WTC11 (cell line): Measurements from ENCODE around the gene SLC10A2. TPM values are rescaled to one million over a fixed set of nuclear protein-coding genes. Genes with fewer than 3 reads are reported as not detected.

Experiments
- ATAC-seq: fragments of 200-7000 bp; cut with Tn5 transposase; 2 replicates; pipeline ENCODE4 v1.10.0; 2021; ENCODE audit warnings: mild to moderate bottlenecking, moderate library complexity
- CTCF ChIA-PET: fragments of 300-600 bp; sonication (Branson Sonifier 250); formaldehyde crosslinking; loops from one replicate; lab custom pipeline; 2021; ENCODE audit warnings: antibody characterized with exemption; lab: Charles Lee
- POLR2A ChIA-PET: fragments of 350-600 bp; sonication (Branson Sonifier 250); formaldehyde crosslinking; loops from one replicate; lab custom pipeline; 2021; ENCODE audit warnings: antibody characterized with exemption; lab: Charles Lee
- DNase-seq: peaks from one replicate; pipeline ENCODE4 v3.0.0; 2021; ENCODE audit warnings: low spot score
- H3K27ac Mint-ChIP-seq: 2 replicates; pipeline ENCODE4 v1.8.0; 2021; ENCODE audit warnings: mixed read lengths
- H3K27me3 Mint-ChIP-seq: 2 replicates; pipeline ENCODE4 v1.8.0; 2021; ENCODE audit warnings: low read depth, mild to moderate bottlenecking, moderate library complexity, mixed read lengths
- H3K36me3 Mint-ChIP-seq: 2 replicates; pipeline ENCODE4 v1.8.0; 2021; ENCODE audit warnings: mixed read lengths
- H3K4me1 Mint-ChIP-seq: 2 replicates; pipeline ENCODE4 v1.8.0; 2022; ENCODE audit warnings: mixed read lengths
- H3K4me3 Mint-ChIP-seq: 2 replicates; pipeline ENCODE4 v1.8.0; 2021; ENCODE audit warnings: mild to moderate bottlenecking, moderate library complexity, mixed read lengths
- H3K9me3 Mint-ChIP-seq: 2 replicates; pipeline ENCODE4 v1.8.0; 2021; ENCODE audit warnings: mixed read lengths
- E2F4 ChIP-seq: sonication (generic); formaldehyde crosslinking; IDR thresholded peaks from 2 replicates; pipeline ENCODE4 v1.8.1; 2022; ENCODE audit warnings: low read depth, mild to moderate bottlenecking, moderate library complexity, missing genetic modification reagents, borderline replicate concordance
- JAZF1 ChIP-seq: fragments of 250-450 bp; sonication (Bioruptor Pico); IDR thresholded peaks from 2 replicates; pipeline ENCODE4 v1.9.0; 2021; ENCODE audit warnings: moderate library complexity, mild to moderate bottlenecking, inconsistent platforms
- KAT7 ChIP-seq: sonication (generic); formaldehyde crosslinking; IDR thresholded peaks from 2 replicates; pipeline ENCODE4 v1.8.1; 2023; ENCODE audit warnings: missing genetic modification reagents, mild to moderate bottlenecking, borderline replicate concordance
- MYBL2 ChIP-seq: sonication (generic); formaldehyde crosslinking; IDR thresholded peaks from 2 replicates; pipeline ENCODE4 v1.8.1; 2023; ENCODE audit warnings: mild to moderate bottlenecking, moderate library complexity, missing genetic modification reagents
- RELA ChIP-seq: sonication (generic); formaldehyde crosslinking; IDR thresholded peaks from 2 replicates; pipeline ENCODE4 v1.8.1; 2022; ENCODE audit warnings: missing genetic modification reagents, mild to moderate bottlenecking, borderline replicate concordance
- SMAD3 ChIP-seq: sonication (generic); formaldehyde crosslinking; IDR thresholded peaks from 2 replicates; pipeline ENCODE4 v1.8.0; 2022; ENCODE audit warnings: missing genetic modification reagents, mild to moderate bottlenecking, borderline replicate concordance
- SP1 ChIP-seq: sonication (generic); formaldehyde crosslinking; conservative IDR thresholded peaks from 2 replicates; pipeline ENCODE4 v1.8.1; 2022; ENCODE audit warnings: missing genetic modification reagents
- TEAD1 ChIP-seq: sonication (generic); formaldehyde crosslinking; IDR thresholded peaks from 2 replicates; pipeline ENCODE4 v1.8.0; 2022; ENCODE audit warnings: mild to moderate bottlenecking, missing genetic modification reagents
- TEAD4 ChIP-seq: sonication (generic); formaldehyde crosslinking; IDR thresholded peaks from 2 replicates; pipeline ENCODE4 v1.8.0; 2022; ENCODE audit warnings: mild to moderate bottlenecking, missing genetic modification reagents
- TP53 ChIP-seq: sonication (generic); formaldehyde crosslinking; IDR thresholded peaks from 2 replicates; pipeline ENCODE4 v1.8.1; 2023; ENCODE audit warnings: mild to moderate bottlenecking, missing genetic modification reagents
- ZNF138 ChIP-seq: sonication (generic); formaldehyde crosslinking; conservative IDR thresholded peaks from 2 replicates; pipeline ENCODE4 v1.8.1; 2022; ENCODE audit warnings: mild to moderate bottlenecking, moderate library complexity, missing genetic modification reagents
- ZNF219 ChIP-seq: sonication (generic); formaldehyde crosslinking; IDR thresholded peaks from 2 replicates; pipeline ENCODE4 v1.8.0; 2023; ENCODE audit warnings: missing genetic modification reagents, mild to moderate bottlenecking, borderline replicate concordance
- ZNF263 ChIP-seq: sonication (generic); formaldehyde crosslinking; IDR thresholded peaks from 2 replicates; pipeline ENCODE4 v1.8.1; 2022; ENCODE audit warnings: low read depth, mild to moderate bottlenecking, moderate library complexity, missing genetic modification reagents
- ZNF671 ChIP-seq: fragments of 250-450 bp; sonication (Bioruptor Pico); IDR thresholded peaks from 2 replicates; pipeline ENCODE4 v1.8.0; 2021; ENCODE audit warnings: mild to moderate bottlenecking
- total RNA-seq: library from RNA; stranded (reverse); gene quantifications from 3 replicates; pipeline ENCODE4 v1.2.3, GENCODE V29; 2021
- TF ChIP-seq, protein P1 (sequence below): sonication (generic); formaldehyde crosslinking; IDR thresholded peaks from 2 replicates; pipeline ENCODE4 v1.8.1; 2023; ENCODE audit warnings: mild to moderate bottlenecking, missing genetic modification reagents, moderate library complexity
- TF ChIP-seq, protein P2 (sequence below): sonication (generic); formaldehyde crosslinking; IDR thresholded peaks from 2 replicates; pipeline ENCODE4 v1.8.0; 2023; ENCODE audit warnings: missing genetic modification reagents, mild to moderate bottlenecking, borderline replicate concordance
- TF ChIP-seq, protein P3 (sequence below): sonication (generic); formaldehyde crosslinking; IDR thresholded peaks from 2 replicates; pipeline ENCODE4 v1.8.1; 2023; ENCODE audit warnings: mild to moderate bottlenecking, missing genetic modification reagents
- TF ChIP-seq, protein P4 (sequence below): fragments of 250-450 bp; sonication (Bioruptor Pico); IDR thresholded peaks from 2 replicates; pipeline ENCODE4 v1.9.0; 2021; ENCODE audit warnings: moderate library complexity, mild to moderate bottlenecking, inconsistent platforms, borderline replicate concordance

The SLC10A2 gene
- total RNA-seq, 1 experiment from 2014 or later: not detected

DNA sequence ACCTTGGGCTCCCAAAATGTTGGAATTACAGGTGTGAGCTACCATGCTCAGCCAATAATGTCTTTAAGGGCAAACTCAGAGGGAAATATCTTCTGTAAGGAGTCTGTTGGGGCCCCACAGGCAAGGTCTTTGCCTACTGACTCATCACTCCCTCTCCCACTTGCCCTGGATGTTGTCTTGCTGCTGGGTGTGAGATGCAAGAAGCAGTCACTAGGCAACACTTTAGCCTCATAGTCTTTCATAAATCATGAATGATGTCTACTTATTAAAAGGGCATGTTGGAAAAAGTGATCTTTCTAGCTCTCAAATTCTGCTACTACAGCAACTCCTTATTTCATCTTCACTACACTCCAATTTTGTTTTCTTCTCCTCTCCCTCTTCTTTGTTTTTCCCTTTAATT lies 34.6 kb upstream of the SLC10A2 start:
- H3K27me3 Mint-ChIP-seq: no peaks in the 10 kb centered on the region
- peaks cover 19% of the 10 kb centered on the region for H3K9me3 Mint-ChIP-seq
- DNase-seq (no peak), ATAC-seq (no peak)
- H3K4me1 Mint-ChIP-seq: peaks cover 30% of the 10 kb centered on the region
- no peak overlapping the region for H3K4me3 Mint-ChIP-seq
- TF ChIP-seq ZNF671 (CRISPR knock-in tag): no peak
- TF ChIP-seq, protein P1, sequence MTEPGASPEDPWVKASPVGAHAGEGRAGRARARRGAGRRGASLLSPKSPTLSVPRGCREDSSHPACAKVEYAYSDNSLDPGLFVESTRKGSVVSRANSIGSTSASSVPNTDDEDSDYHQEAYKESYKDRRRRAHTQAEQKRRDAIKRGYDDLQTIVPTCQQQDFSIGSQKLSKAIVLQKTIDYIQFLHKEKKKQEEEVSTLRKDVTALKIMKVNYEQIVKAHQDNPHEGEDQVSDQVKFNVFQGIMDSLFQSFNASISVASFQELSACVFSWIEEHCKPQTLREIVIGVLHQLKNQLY (CRISPR knock-in tag): no peak
- TF ChIP-seq TP53 (CRISPR knock-in tag): no peak
- no peak for TF ChIP-seq ZNF263 (CRISPR knock-in tag)
- no peak for TF ChIP-seq SMAD3 (CRISPR knock-in tag)
- no peak for TF ChIP-seq SP1
- no peak for TF ChIP-seq ZNF138
- TF ChIP-seq, protein P2, sequence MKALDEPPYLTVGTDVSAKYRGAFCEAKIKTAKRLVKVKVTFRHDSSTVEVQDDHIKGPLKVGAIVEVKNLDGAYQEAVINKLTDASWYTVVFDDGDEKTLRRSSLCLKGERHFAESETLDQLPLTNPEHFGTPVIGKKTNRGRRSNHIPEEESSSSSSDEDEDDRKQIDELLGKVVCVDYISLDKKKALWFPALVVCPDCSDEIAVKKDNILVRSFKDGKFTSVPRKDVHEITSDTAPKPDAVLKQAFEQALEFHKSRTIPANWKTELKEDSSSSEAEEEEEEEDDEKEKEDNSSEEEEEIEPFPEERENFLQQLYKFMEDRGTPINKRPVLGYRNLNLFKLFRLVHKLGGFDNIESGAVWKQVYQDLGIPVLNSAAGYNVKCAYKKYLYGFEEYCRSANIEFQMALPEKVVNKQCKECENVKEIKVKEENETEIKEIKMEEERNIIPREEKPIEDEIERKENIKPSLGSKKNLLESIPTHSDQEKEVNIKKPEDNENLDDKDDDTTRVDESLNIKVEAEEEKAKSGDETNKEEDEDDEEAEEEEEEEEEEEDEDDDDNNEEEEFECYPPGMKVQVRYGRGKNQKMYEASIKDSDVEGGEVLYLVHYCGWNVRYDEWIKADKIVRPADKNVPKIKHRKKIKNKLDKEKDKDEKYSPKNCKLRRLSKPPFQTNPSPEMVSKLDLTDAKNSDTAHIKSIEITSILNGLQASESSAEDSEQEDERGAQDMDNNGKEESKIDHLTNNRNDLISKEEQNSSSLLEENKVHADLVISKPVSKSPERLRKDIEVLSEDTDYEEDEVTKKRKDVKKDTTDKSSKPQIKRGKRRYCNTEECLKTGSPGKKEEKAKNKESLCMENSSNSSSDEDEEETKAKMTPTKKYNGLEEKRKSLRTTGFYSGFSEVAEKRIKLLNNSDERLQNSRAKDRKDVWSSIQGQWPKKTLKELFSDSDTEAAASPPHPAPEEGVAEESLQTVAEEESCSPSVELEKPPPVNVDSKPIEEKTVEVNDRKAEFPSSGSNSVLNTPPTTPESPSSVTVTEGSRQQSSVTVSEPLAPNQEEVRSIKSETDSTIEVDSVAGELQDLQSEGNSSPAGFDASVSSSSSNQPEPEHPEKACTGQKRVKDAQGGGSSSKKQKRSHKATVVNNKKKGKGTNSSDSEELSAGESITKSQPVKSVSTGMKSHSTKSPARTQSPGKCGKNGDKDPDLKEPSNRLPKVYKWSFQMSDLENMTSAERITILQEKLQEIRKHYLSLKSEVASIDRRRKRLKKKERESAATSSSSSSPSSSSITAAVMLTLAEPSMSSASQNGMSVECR (CRISPR knock-in tag): no peak
- no peak overlapping the region for H3K27ac Mint-ChIP-seq
- POLR2A ChIA-PET: no interaction called here
- H3K36me3 Mint-ChIP-seq: peaks cover 12% of the 10 kb centered on the region
- CTCF ChIA-PET: no interaction called here

GRCh38 chr13:103099722-103100293 lies 33.6 kb upstream of the SLC10A2 start:
- DNase-seq: no peak
- Mint-ChIP-seq H3K36me3 (peaks cover 12% of the 10 kb centered on the region), H3K4me1 (peaks cover 30% of the 10 kb centered on the region), H3K27ac (no peak overlapping the region), H3K27me3 (no peaks in the 10 kb centered on the region), H3K4me3 (no peak overlapping the region)
- no peak for ATAC-seq
- TF ChIP-seq, protein P3, sequence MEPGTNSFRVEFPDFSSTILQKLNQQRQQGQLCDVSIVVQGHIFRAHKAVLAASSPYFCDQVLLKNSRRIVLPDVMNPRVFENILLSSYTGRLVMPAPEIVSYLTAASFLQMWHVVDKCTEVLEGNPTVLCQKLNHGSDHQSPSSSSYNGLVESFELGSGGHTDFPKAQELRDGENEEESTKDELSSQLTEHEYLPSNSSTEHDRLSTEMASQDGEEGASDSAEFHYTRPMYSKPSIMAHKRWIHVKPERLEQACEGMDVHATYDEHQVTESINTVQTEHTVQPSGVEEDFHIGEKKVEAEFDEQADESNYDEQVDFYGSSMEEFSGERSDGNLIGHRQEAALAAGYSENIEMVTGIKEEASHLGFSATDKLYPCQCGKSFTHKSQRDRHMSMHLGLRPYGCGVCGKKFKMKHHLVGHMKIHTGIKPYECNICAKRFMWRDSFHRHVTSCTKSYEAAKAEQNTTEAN (CRISPR knock-in tag): no peak
- TF ChIP-seq TEAD4 (no peak), E2F4 (CRISPR knock-in tag) (no peak), TEAD1 (CRISPR knock-in tag) (no peak), JAZF1 (CRISPR knock-in tag) (no peak), ZNF219 (CRISPR knock-in tag) (no peak), MYBL2 (no peak), KAT7 (CRISPR knock-in tag) (no peak), RELA (no peak)
- TF ChIP-seq, protein P4, sequence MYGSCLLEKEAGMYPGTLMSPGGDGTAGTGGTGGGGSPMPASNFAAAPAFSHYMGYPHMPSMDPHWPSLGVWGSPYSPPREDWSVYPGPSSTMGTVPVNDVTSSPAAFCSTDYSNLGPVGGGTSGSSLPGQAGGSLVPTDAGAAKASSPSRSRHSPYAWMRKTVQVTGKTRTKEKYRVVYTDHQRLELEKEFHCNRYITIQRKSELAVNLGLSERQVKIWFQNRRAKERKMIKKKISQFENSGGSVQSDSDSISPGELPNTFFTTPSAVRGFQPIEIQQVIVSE (CRISPR knock-in tag): no peak
- TF ChIP-seq, all 79 proteins: peak for 0
- ChIA-PET CTCF (no interaction called here), POLR2A (no interaction called here)
- H3K9me3 Mint-ChIP-seq: peaks cover 20% of the 10 kb centered on the region
